Immature natural killer cell (primary cell): Measurements from ENCODE around the gene ATG16L2. TPM values are rescaled to one million over a fixed set of nuclear protein-coding genes. Genes with fewer than 3 reads are reported as not detected.
"Not testable (repeated sequence)": the region's sequence is repeated elsewhere in the genome, so short reads cannot be mapped to it uniquely, and the experiment has no call there.

ENCODE experiments used
- DNase-seq, 3 donors: peaks; one replicate each; pipeline ENCODE4 v3.0.0; 2022; ENCODE audit warnings: mixed read lengths in 1 of 3
- H3K27ac Mint-ChIP-seq, 6 donors: one replicate each; pipeline ENCODE4 v1.8.0; 2020; ENCODE audit warnings: mixed read lengths in 6 of 6, mild to moderate bottlenecking in 5 of 6, inconsistent platforms in 4 of 6, moderate library complexity in 3 of 6
- H3K27me3 Mint-ChIP-seq, 3 donors: one replicate each; pipeline ENCODE4 v1.8.0; 2020 to 2021; ENCODE audit warnings: low read depth in 3 of 3, mild to moderate bottlenecking in 3 of 3, mixed read lengths in 3 of 3, moderate library complexity in 3 of 3, inconsistent platforms in 1 of 3
- H3K36me3 Mint-ChIP-seq, 3 donors: one replicate each; pipeline ENCODE4 v1.8.0; 2020; ENCODE audit warnings: mixed read lengths in 3 of 3, inconsistent platforms in 2 of 3, mild to moderate bottlenecking in 2 of 3
- H3K4me1 Mint-ChIP-seq, 2 donors: one replicate each; pipeline ENCODE4 v1.8.0; 2020; ENCODE audit warnings: inconsistent platforms in 2 of 2, mild to moderate bottlenecking in 2 of 2, mixed read lengths in 2 of 2, moderate library complexity in 1 of 2
- H3K4me3 Mint-ChIP-seq, 5 donors: one replicate each; pipeline ENCODE4 v1.8.0; 2020; ENCODE audit warnings: mild to moderate bottlenecking in 5 of 5, mixed read lengths in 5 of 5, inconsistent platforms in 3 of 5, moderate library complexity in 3 of 5
- H3K9me3 Mint-ChIP-seq, 6 donors: one replicate each; pipeline ENCODE4 v1.8.0; 2020; ENCODE audit warnings: mild to moderate bottlenecking in 6 of 6, mixed read lengths in 6 of 6, inconsistent platforms in 4 of 6, moderate library complexity in 3 of 6
- polyA plus RNA-seq, 3 donors: library from polyadenylated mRNA; unstranded; fragments of 300-500 nt; fragmentation: Illumina TruSeq; gene quantifications; one replicate each; pipeline ENCODE4 v1.2.3, GENCODE V29; 2021

ATG16L2 gene
- polyA plus RNA-seq, 3 donors from 2014 or later: 11.4 to 24.6 (median 18.7) TPM

DNA sequence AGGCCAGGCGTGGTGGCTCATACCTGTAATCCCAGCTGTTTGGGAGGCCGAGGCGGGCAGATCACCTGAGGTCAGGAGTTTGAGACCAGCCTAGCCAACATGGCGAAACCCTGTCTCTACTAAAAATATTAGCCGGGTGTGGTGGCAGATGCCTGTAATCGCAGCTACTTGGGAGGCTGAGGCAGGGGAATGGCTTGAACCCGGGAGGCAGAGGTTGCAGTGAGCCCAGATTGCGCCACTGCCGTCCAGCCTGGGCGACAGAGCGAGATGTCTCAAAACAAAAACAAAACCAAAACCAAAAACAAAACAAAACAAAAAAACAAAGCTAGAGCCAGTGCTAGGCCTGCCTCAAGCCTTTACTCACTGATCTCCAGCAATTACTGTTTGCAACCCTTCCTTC lies 13.4 kb downstream of the ATG16L2 start:
- H3K9me3 Mint-ChIP-seq, H3K36me3 Mint-ChIP-seq: not testable (repeated sequence)
- Mint-ChIP-seq H3K27ac (peak overlapping the region; percentile 90 to 98 (median 96)), H3K4me3 (peak overlapping the region; percentile 30 to 77 (median 47)), H3K27me3 (peaks cover 4 to 19% (median 9%) of the 10 kb centered on the region in 3 donors), H3K4me1 (peaks cover 24 to 26% of the 10 kb centered on the region in 2 donors)
- DNase-seq: peak; percentile 56 to 62 (median 58)

DNA sequence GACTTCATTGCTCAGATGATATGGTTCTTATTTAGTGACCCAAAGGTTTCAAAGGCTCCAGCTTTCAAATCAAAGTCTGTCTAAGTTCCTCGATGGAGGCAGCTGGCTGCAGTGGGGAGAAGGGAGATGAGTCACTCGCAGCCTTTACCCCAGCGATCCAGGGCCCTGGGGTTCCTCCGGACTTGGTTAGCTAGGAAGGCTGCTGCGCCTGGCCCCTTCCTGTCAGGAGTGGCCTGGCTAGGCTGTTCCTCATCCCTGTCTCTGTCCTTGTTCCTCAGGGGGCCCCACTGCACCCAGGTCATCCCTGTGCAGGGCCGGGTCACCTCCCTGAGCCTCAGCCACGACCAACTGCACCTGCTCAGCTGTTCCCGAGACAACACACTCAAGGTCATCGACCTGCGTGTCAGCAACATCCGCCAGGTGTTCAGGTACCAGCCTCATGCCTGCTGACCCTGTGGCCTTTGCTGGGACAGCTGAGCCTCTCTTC lies 13.9 kb downstream of the ATG16L2 start:
- Mint-ChIP-seq H3K27ac (peak overlapping the region; percentile 90 to 98 (median 96)), H3K36me3 (peaks cover 0 to 7% (median 3%) of the 10 kb centered on the region in 3 donors), H3K9me3 (no peaks in the 10 kb centered on the region), H3K4me1 (peaks cover 24 to 30% of the 10 kb centered on the region in 2 donors), H3K27me3 (peaks cover 2 to 19% (median 9%) of the 10 kb centered on the region in 3 donors), H3K4me3 (peak overlapping the region; percentile 30 to 77 (median 47))
- DNase-seq: no peak

DNA sequence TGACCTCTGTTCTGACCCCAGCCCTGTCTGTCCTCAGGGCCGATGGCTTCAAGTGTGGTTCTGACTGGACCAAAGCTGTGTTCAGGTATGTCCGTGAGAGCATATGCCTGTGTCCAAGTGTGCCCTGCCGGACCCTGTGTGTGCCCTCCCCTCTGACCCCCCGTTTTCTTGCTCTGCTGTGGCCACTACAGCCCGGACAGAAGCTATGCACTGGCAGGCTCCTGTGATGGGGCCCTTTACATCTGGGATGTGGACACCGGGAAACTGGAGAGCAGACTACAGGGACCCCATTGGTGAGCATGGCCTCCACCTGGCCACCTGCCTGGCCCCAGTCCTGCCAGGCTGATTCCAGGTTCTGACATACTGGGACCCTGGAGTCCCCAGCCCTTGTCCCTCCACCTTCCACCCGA lies 14.5 kb downstream of the ATG16L2 start:
- H3K36me3 Mint-ChIP-seq: peaks cover 0 to 7% (median 3%) of the 10 kb centered on the region in 3 donors

DNA sequence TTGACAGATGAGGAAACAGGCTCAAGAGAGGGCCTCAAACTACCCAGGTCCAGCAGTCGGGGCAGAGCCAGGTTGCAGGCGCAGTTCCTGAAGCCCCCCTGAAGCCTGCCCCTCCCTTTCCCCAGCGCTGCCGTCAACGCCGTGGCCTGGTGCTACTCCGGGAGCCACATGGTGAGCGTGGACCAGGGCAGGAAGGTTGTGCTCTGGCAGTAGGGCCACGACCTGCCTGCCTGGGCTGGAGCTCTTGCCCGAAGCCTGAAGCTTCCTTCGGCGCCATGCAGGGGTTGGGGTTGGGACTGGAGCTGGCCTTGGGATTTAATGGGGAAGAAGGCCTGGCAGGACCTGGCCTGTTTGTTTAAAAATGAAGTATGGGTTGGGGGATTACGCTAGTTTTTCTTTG lies 15.0 kb downstream of the ATG16L2 start:
- Mint-ChIP-seq H3K9me3 (no peaks in the 10 kb centered on the region), H3K4me3 (no peak overlapping the region), H3K36me3 (peaks cover 0 to 7% (median 3%) of the 10 kb centered on the region in 3 donors), H3K27ac (peak overlapping the region; percentile 80 to 98 (median 96)), H3K4me1 (peaks cover 24 to 31% of the 10 kb centered on the region in 2 donors), H3K27me3 (peaks cover 0 to 14% (median 9%) of the 10 kb centered on the region in 3 donors)
- DNase-seq: no peak

More for the DNA sequence above, 14.5 kb downstream of the ATG16L2 start:
- peak overlapping the region in 1 of 5 donors; percentile 33 for H3K4me3 Mint-ChIP-seq
- H3K4me1 Mint-ChIP-seq: peaks cover 24 to 31% of the 10 kb centered on the region in 2 donors
- DNase-seq: no peak
- peak overlapping the region; percentile 90 to 98 (median 96) for H3K27ac Mint-ChIP-seq
- H3K9me3 Mint-ChIP-seq: no peaks in the 10 kb centered on the region
- H3K27me3 Mint-ChIP-seq: peaks cover 0 to 18% (median 9%) of the 10 kb centered on the region in 3 donors

DNA sequence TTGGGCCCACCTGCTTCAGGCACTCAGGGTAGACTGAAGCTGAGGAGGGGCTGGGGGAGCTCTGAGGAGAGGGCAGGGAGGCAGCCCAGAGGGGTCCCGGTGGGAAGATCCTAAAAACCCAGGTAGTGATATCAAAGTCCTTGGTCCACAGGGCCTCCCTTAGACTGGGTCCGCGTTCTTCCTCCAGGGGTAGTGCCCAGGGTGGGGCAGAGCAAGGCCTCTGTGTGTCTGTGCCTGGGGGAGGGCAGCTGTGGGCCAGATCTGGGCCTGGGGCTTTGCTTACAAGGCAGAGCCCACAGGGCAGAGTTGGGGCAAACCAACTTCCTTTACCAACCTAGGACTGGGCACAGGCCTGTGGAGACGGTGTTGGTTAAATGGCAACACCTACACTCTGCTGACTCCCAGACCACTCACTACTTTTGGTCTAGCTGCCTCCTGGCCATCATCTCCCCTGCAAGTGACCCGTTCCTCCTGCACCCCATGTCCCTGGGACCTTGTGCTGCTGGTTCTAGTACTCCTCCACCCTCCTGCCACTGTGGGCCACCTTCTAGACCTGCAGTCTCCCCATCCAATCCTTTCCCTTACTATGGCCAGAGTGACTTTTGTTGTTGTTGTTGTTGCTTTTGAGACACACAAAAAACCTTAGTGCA lies 15.8 kb downstream of the ATG16L2 start:
- H3K4me1 Mint-ChIP-seq: peaks cover 25 to 33% of the 10 kb centered on the region in 2 donors
- H3K36me3 Mint-ChIP-seq: peaks cover 0 to 7% (median 3%) of the 10 kb centered on the region in 3 donors
- H3K9me3 Mint-ChIP-seq: no peaks in the 10 kb centered on the region
- H3K27ac Mint-ChIP-seq: peak overlapping the region; percentile 42 to 95 (median 84)
- H3K4me3 Mint-ChIP-seq: no peak overlapping the region
- peaks cover 0 to 18% (median 7%) of the 10 kb centered on the region in 3 donors for H3K27me3 Mint-ChIP-seq
- DNase-seq: no peak

DNA sequence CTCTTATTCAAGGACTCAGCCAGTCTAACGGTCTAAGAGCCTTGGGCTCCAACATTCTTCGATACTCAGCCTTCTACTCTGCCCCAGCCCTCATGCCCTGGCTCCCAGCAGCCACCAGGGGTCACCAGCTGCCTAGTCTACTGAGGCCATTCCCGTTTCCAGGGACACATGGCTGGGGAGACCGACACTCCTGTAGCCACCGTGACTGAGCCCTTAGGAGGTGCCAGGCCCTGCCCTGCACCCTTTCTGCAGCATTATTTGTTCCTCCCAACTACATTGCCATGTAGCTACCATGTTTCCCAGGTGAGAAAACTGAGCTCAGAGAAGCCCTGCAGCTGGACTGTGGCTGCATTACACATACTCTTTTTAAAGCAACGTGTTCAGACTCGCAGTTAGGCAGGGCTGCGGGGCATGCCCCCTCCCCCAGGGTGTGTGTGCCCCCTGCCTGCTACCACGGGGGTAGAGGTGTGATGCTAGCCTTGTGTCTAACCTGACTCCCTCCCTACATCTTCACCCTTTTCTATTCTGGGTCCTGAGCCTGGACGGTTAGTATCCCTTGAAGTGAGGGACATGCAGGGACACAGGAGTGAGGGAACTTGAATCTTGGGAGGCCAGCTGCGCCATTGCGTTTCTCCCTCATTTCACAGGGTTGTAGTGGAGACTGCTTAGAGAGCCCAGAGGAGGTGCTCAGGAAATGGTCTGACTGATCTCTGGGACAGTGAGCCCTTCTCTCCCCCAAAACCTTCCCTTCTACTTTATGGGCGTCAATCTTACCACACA lies 17.5 kb downstream of the ATG16L2 start:
- peak; percentile 36 to 43 (median 40) for DNase-seq
- Mint-ChIP-seq H3K36me3 (peaks cover 0 to 7% (median 3%) of the 10 kb centered on the region in 3 donors), H3K27me3 (peaks cover 0 to 17% (median 7%) of the 10 kb centered on the region in 3 donors), H3K4me3 (no peak overlapping the region), H3K27ac (peak overlapping the region; percentile 67 to 84 (median 77)), H3K4me1 (peaks cover 27 to 36% of the 10 kb centered on the region in 2 donors), H3K9me3 (no peaks in the 10 kb centered on the region)

DNA sequence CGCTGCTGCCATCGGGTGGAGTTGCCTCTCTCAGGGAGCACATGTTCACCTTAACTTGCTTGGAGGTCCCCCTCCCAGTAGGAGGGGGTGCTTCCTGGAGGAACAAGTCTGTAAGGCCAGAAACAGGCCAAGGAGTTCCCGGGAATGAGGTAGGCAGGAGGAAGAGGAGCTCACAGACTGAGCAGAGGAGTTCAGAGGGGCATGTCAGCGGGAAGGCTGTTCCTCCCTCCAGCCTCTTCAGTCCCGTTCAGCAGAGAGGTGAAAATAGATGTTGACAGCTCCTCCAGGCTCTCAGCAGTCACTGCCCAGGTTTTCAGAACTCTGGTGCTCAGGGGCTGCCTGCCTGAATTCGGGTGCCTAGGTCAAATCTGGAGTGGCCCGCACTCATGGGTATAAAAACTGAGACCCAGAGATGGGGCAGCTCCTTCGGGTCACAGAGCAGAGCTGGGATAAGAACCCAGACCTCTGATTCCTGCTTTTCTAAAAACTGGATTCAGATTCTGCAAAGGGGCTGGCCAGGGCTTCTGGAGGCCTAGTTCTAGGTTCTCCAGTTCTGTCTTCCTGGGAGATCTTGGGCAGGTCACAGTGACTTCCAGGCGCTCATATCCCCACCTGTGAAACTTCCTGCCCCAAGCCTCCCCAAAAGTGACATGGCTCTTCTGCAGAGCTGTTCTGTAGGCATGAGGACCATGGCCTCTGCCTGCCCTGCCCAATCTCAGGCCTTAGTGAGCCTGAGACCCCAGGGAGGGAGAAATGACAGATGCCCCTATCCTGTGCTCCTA lies 18.3 kb downstream of the ATG16L2 start:
- no peak for DNase-seq
- H3K4me3 Mint-ChIP-seq: no peak overlapping the region

DNA sequence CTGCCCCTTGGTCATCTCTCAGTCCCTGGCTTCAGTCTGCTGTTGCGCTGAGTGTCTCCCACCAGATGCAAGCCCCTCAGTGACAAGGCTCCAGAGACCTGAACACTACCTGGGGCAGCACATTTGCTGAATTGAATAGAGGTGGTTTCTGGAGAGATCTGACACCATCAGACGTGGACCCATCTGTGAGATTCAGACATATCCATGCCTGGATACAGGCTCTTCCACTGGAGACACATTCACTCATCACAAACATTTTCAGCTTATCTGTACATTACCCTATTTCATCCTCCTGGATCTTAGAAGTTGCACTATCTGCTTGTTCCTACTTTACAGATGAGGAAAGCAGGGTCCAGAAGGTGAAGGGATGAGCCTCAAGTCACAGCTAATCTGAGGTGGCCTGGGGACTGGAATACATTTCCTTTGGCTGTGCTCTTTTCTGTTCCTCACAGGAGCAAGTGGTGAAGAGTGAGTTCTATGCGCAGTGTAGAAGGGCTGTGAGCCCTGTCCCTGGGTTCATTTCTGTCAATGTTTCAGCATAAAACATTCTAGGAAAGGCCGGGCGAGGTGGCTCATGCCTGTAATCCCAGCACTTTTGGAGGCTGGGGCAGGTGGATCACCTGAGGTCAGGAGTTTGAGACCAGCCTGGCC lies 19.0 kb downstream of the ATG16L2 start:
- Mint-ChIP-seq H3K4me3 (no peak overlapping the region), H3K36me3 (peaks cover 0 to 7% (median 3%) of the 10 kb centered on the region in 3 donors), H3K27ac (peak overlapping the region in 5 of 6 donors; percentile 41 to 81 (median 60)), H3K4me1 (peaks cover 14 to 21% of the 10 kb centered on the region in 2 donors), H3K9me3 (no peaks in the 10 kb centered on the region), H3K27me3 (peaks cover 0 to 9% (median 3%) of the 10 kb centered on the region in 3 donors)
- DNase-seq: no peak

More for the DNA sequence above, 18.3 kb downstream of the ATG16L2 start:
- H3K27me3 Mint-ChIP-seq: peaks cover 0 to 15% (median 7%) of the 10 kb centered on the region in 3 donors
- H3K4me1 Mint-ChIP-seq: peaks cover 22 to 28% of the 10 kb centered on the region in 2 donors
- no peaks in the 10 kb centered on the region for H3K9me3 Mint-ChIP-seq
- peak overlapping the region; percentile 57 to 81 (median 72) for H3K27ac Mint-ChIP-seq
- H3K36me3 Mint-ChIP-seq: peaks cover 0 to 7% (median 3%) of the 10 kb centered on the region in 3 donors

DNA sequence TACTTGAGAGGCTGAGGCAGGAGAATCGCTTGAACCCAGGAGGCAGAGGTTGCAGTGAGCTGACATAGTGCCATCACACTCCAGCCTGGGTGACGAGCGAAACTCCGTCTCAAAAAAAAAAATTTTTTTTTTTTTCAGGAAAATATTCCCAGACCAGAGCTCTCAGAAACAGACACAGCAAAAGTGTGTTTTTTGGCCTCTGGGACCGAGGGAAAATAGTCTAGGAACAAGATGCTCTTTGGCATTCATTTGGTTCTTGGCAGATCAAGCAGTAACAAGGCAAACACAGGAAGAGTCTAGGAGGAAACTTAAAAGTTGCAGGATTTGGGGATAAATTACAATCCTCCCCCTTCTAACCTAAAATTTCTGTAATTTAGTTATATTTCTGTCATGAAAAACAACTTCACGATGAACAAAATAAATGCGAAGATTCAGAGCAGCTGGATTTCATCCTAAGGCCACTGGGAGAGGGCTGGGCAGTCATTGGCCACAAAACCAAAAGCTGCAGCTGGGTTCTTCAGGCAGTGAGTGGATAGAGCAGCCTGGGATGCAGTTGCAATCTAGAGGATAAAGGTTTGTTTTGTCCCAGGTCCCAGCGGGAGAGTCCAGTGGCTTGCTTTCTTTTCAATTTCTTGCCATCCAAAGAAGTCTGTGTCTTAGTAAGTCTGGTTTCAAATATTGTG lies 19.7 kb downstream of the ATG16L2 start:
- no peak for DNase-seq
- Mint-ChIP-seq H3K36me3 (peaks cover 0 to 14% (median 3%) of the 10 kb centered on the region in 3 donors), H3K9me3 (no peaks in the 10 kb centered on the region), H3K27ac (peak overlapping the region in 2 of 6 donors; percentile 42 to 62), H3K4me1 (peaks cover 7 to 16% of the 10 kb centered on the region in 2 donors), H3K27me3 (peaks cover 0 to 6% (median 3%) of the 10 kb centered on the region in 3 donors), H3K4me3 (no peak overlapping the region)

DNA sequence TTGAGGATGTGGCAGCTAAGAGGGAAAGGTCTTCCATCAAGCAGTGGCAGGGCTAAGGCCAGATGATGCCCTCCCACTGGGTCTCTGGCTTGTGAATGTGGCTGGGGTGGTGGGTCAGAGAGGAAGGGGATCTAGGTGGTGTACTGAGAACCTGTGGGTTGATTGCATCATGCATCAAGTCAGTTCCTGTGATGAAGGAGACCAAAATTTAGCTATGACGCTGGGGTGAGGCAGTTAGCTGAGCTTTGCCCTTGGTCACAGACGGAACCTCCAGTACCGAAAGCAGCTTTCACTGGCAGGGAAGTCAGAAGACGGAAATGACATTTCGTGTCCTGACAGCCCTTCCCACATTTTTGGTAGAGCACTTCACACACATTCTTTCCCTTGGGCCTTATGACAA lies 20.7 kb downstream of the ATG16L2 start:
- no peak for DNase-seq
- Mint-ChIP-seq H3K9me3 (no peaks in the 10 kb centered on the region), H3K4me1 (peaks cover 6 to 16% of the 10 kb centered on the region in 2 donors), H3K4me3 (no peak overlapping the region), H3K36me3 (peaks cover under 1 to 15% (median 6%) of the 10 kb centered on the region in 3 donors), H3K27ac (peak overlapping the region; percentile 16 to 81 (median 48)), H3K27me3 (peaks cover 0 to 6% (median 3%) of the 10 kb centered on the region in 3 donors)

DNA sequence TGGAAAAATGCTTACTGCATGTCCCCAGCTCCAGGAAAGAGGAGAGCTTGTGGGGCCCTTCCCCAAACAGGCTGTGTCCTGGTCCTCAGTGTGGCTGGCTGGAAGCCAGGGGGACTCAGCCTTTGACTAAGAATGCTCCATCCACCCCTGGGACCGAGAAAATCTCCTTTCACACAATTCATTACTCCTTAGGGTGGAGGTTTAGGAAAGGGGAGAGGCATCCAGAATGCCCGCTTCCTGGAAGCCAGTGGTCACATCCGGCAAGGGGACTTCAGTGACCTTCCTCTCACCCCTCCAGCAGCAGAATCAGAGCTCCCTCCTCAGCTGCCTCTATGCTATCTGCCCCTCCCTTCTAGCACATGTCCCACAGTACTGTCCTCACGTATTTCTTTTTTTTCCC lies 21.9 kb downstream of the ATG16L2 start:
- Mint-ChIP-seq H3K9me3 (no peaks in the 10 kb centered on the region), H3K4me3 (no peak overlapping the region), H3K4me1 (peaks cover 6 to 16% of the 10 kb centered on the region in 2 donors), H3K27ac (peak overlapping the region in 1 of 6 donors; percentile 46), H3K27me3 (peaks cover 0 to 4% (median 0%) of the 10 kb centered on the region in 3 donors), H3K36me3 (peaks cover 6 to 19% (median 8%) of the 10 kb centered on the region in 3 donors)
- DNase-seq: no peak

DNA sequence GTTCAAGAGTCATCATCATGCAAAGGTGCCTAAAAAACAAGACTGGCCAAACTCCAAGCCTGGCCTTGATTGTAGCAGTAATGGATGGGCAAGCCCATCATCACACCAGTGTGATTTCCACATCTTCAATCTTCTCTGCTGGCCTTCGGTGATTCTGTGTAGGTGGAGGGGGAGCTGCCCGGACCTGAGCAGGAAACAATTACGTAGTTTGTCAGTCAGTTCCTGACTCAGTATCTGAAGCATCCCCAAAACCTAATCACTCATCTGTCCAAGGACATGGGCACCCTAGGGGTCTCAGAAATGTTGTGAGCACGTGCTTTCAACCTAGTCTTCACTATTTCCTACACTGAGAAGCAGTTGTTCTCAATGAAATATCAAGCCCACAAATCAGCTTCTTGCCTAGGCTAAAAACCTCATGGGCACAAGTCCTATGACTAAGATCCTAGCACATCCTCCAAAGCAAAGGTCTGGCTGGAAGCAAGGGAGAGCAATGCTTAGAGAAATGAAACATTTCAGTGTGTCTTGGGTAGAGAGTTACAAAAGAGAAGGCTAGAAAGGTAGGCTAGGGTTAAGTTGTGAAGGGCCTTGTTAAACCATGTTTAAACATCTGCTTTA lies 24.6 kb downstream of the ATG16L2 start:
- peaks cover 15 to 38% (median 21%) of the 10 kb centered on the region in 3 donors for H3K36me3 Mint-ChIP-seq
- peaks cover 0 to 4% (median 0%) of the 10 kb centered on the region in 3 donors for H3K27me3 Mint-ChIP-seq
- DNase-seq: no peak
- peak overlapping the region in 3 of 6 donors; percentile 8 to 55 (median 10) for H3K27ac Mint-ChIP-seq
- no peak overlapping the region for H3K4me3 Mint-ChIP-seq
- no peaks in the 10 kb centered on the region for H3K9me3 Mint-ChIP-seq
- H3K4me1 Mint-ChIP-seq: peaks cover 3 to 4% of the 10 kb centered on the region in 2 donors
